DMS153 treated with DMSO at 0.1 percent for 48 hours (cell line): ENCODE data around the gene CCPG1.

Experiments used
- DNase-seq: peaks from one replicate; lab custom pipeline; 2025; ENCODE audit not compliant: unreplicated experiment; lab: John Stamatoyannopoulos, UW

The CCPG1 gene

GRCh38 chr15:55389264-55389607 is 18.9 kb downstream of the CCPG1 start:
- no peak for DNase-seq

GRCh38 chr15:55387027-55387426 is 21.1 kb downstream of the CCPG1 start:
- DNase-seq = no peak

GRCh38 chr15:55383687-55384086 is 24.5 kb downstream of the CCPG1 start:
- DNase-seq = no peak

- DNase-seq = no peak
These were observed 26.6 kb downstream of the CCPG1 start for GRCh38 chr15:55381595-55381994.

GRCh38 chr15:55379095-55379494 is 29.1 kb downstream of the CCPG1 start:
- no peak for DNase-seq

- no peak for DNase-seq
These were observed 35.3 kb downstream of the CCPG1 start for GRCh38 chr15:55372701-55373440.

- no peak for DNase-seq
These were observed 41.2 kb downstream of the CCPG1 start for GRCh38 chr15:55366981-55367380.

- DNase-seq = no peak
These were observed 45.5 kb downstream of the CCPG1 start for GRCh38 chr15:55362641-55363040.

- no peak for DNase-seq
These were observed 47.1 kb downstream of the CCPG1 start for GRCh38 chr15:55361048-55361447.

- no peak for DNase-seq
These were observed 47.9 kb downstream of the CCPG1 start for GRCh38 chr15:55360256-55360655.

GRCh38 chr15:55358471-55358870 is 49.7 kb downstream of the CCPG1 start:
- no peak for DNase-seq

- no peak for DNase-seq
These were observed 50.4 kb downstream of the CCPG1 start for GRCh38 chr15:55357774-55358173.

GRCh38 chr15:55356985-55357585 is 51.1 kb downstream of the CCPG1 start:
- DNase-seq = no peak

- no peak for DNase-seq
These were observed 55.1 kb downstream of the CCPG1 start for GRCh38 chr15:55353025-55353424.

- no peak for DNase-seq
These were observed 58.9 kb downstream of the CCPG1 start for GRCh38 chr15:55349282-55349681.

GRCh38 chr15:55348281-55348778 is 59.8 kb downstream of the CCPG1 start:
- no peak for DNase-seq

GRCh38 chr15:55344206-55344605 is 64.0 kb downstream of the CCPG1 start:
- no peak for DNase-seq

GRCh38 chr15:55343168-55343567 is 65.0 kb downstream of the CCPG1 start:
- DNase-seq = no peak

GRCh38 chr15:55337160-55337559 is 71.0 kb downstream of the CCPG1 start:
- DNase-seq = no peak

GRCh38 chr15:55334997-55335396 is 73.2 kb downstream of the CCPG1 start:
- no peak for DNase-seq

- no peak for DNase-seq
These were observed 73.8 kb downstream of the CCPG1 start for GRCh38 chr15:55334371-55334770.

- no peak for DNase-seq
These were observed 80.8 kb downstream of the CCPG1 start for GRCh38 chr15:55327387-55327786.

- no peak for DNase-seq
These were observed 85.7 kb downstream of the CCPG1 start for GRCh38 chr15:55322467-55322866.
